Ureter (tissue), 1 donor: ENCODE results near the gene ABCA4. TPM values are rescaled to one million over a fixed set of nuclear protein-coding genes. Genes with fewer than 3 reads are reported as not detected.
"Not testable (repeated sequence)": the region's sequence is repeated elsewhere in the genome, so short reads cannot be mapped to it uniquely, and the experiment has no call there.

Experiments
- DNase-seq: peaks from one replicate; pipeline ENCODE4 v3.0.0-alpha.2; 2020; ENCODE audit warnings: low spot score
- total RNA-seq: library from RNA; stranded (reverse); gene quantifications from one replicate; pipeline ENCODE4 v1.2.4, GENCODE V29; 2023
- donor health status: DM: yes; HTN: yes; CAD: no.

Gene ABCA4
- total RNA-seq, 1 donor from 2014 or later: 1.8 TPM

DNA sequence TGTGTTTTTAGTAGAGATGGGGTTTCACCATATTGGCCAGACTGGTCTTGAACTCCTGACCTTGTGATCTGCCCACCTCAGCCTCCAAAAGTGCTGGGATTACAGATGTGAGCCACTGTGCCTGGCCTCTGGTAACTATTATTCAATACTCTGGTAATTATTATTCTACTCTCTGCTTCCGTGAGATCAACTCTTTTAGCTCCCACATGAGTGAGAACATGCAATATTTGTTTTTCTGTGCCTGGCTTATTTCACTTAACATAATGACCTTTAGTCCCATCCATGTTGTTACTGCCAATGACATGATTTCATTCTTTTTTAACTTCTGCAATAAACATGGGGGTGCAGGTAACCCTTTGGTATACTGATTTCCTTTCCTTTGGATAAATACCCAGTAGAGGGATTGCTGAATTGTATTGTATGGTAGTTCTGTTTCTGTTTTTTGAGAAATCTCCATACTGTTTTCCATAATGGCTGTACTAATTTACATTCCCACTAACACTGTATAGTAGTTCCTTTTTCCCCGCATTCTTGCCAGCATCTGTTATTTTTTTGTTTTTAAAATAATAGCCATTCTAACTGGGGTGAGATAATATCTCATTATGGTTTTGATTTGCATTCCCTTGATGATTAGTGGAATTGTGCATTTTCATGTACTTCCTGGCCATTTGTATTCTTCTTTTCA is 173.8 kb downstream of the ABCA4 start:
- not testable (repeated sequence) for DNase-seq

Other genes with a start within 250 kb of the ABCA4 start
- gene DNTTIP2, start 241.9 kb downstream of the ABCA4 start, total RNA-seq: 60.4 TPM
- 12.6 TPM for gene GCLM, start 211.7 kb downstream of the ABCA4 start, total RNA-seq
- gene ARHGAP29, start 116.4 kb upstream of the ABCA4 start, total RNA-seq: 30.0 TPM